ENCODE measurements around the gene SGTA. TPM values are rescaled to one million over a fixed set of nuclear protein-coding genes. Genes with fewer than 3 reads are reported as not detected.

SGTA gene
- polyA plus RNA-seq, 1 donor (not counting 4 experiments of a cell fraction or from before 2014, with no cell fraction given), result 36.1 TPM

GRCh38 chr19:2810141-2811091 lies 27.3 kb upstream of the SGTA start:
- no peak overlapping the region for H3K27ac ChIP-seq (ENCODE audit: control insufficient read depth, insufficient read depth, low read length)
- no peak for FAIRE-seq
- no peak overlapping the region for H2AFZ ChIP-seq (ENCODE audit: control insufficient read depth, low read length)
- TF ChIP-seq EZH2 (IDR thresholded peaks at IDR 0.05; ENCODE audit: low read length) (no peak), CTCF (optimal IDR thresholded peaks at IDR 0.05 in 1 of 3, IDR thresholded peaks at IDR 0.05 in 1 of 3, conservative IDR thresholded peaks at IDR 0.05 in 1 of 3; ENCODE audit: extremely low read depth in 1 of 3, insufficient read depth in 2 of 3, low read length in 3 of 3) (no peak)
- no peaks in the 10 kb centered on the region for H4K20me1 ChIP-seq (ENCODE audit: control insufficient read depth, extremely low read depth, insufficient read depth, low read length)
- no peak overlapping the region for H3K9ac ChIP-seq (ENCODE audit: control insufficient read depth, extremely low read depth, insufficient read depth, low read length)
- no peaks in the 10 kb centered on the region for H3K9me1 ChIP-seq (ENCODE audit: control insufficient read depth, extremely low read depth, insufficient read depth, low read length)
- no peak overlapping the region for H3K4me2 ChIP-seq (ENCODE audit: control insufficient read depth, extremely low read depth, insufficient read depth, low read depth, low read length)
- H3K4me3 ChIP-seq (ENCODE audit: control insufficient read depth in 2 of 3, extremely low read depth in 1 of 3, insufficient read depth in 2 of 3, low read depth in 1 of 3, low read length in 3 of 3), result no peak overlapping the region
- H3K4me1 ChIP-seq (ENCODE audit: control insufficient read depth, extremely low read depth, insufficient read depth, low read length), result no peaks in the 10 kb centered on the region
- no peak for DNase-seq (ENCODE audit: low read depth, low spot score)
- dilution Hi-C loops (cut with MboI; ENCODE audit: extremely low pct_ligation_motif_present, low sequenced_read_pairs), result no loop called here
- no peaks in the 10 kb centered on the region for H3K79me2 ChIP-seq (ENCODE audit: control insufficient read depth, insufficient read depth, low read length)
- H3K27me3 ChIP-seq (ENCODE audit: control insufficient read depth, extremely low read depth, insufficient read depth, low read length), result no peaks in the 10 kb centered on the region
- peaks cover 20 to 37% of the 10 kb centered on the region in 2 experiments for H3K36me3 ChIP-seq (ENCODE audit: control insufficient read depth in 2 of 2, extremely low read depth in 1 of 2, insufficient read depth in 2 of 2, low read length in 2 of 2)
- H3K9me3 ChIP-seq (ENCODE audit: control insufficient read depth, low read depth, low read length), result no peaks in the 10 kb centered on the region

GRCh38 chr19:2809387-2810140 lies 26.5 kb upstream of the SGTA start:
- Histone ChIP-seq H3K4me1 (ENCODE audit: control insufficient read depth, extremely low read depth, insufficient read depth, low read length) (no peaks in the 10 kb centered on the region), H4K20me1 (ENCODE audit: control insufficient read depth, extremely low read depth, insufficient read depth, low read length) (no peaks in the 10 kb centered on the region), H3K9ac (ENCODE audit: control insufficient read depth, extremely low read depth, insufficient read depth, low read length) (no peak overlapping the region), H3K27me3 (ENCODE audit: control insufficient read depth, extremely low read depth, insufficient read depth, low read length) (no peaks in the 10 kb centered on the region), H3K9me1 (ENCODE audit: control insufficient read depth, extremely low read depth, insufficient read depth, low read length) (no peaks in the 10 kb centered on the region), H3K27ac (ENCODE audit: control insufficient read depth, insufficient read depth, low read length) (no peak overlapping the region), H3K79me2 (ENCODE audit: control insufficient read depth, insufficient read depth, low read length) (no peaks in the 10 kb centered on the region), H2AFZ (ENCODE audit: control insufficient read depth, low read length) (no peak overlapping the region), H3K9me3 (ENCODE audit: control insufficient read depth, low read depth, low read length) (no peaks in the 10 kb centered on the region), H3K4me2 (ENCODE audit: control insufficient read depth, extremely low read depth, insufficient read depth, low read depth, low read length) (no peak overlapping the region), H3K36me3 (ENCODE audit: control insufficient read depth in 2 of 2, extremely low read depth in 1 of 2, insufficient read depth in 2 of 2, low read length in 2 of 2) (peaks cover 22 to 37% of the 10 kb centered on the region in 2 experiments), H3K4me3 (ENCODE audit: control insufficient read depth in 2 of 3, extremely low read depth in 1 of 3, insufficient read depth in 2 of 3, low read depth in 1 of 3, low read length in 3 of 3) (no peak overlapping the region)
- no peak for DNase-seq (ENCODE audit: low read depth, low spot score)
- FAIRE-seq, result no peak
- no peak for TF ChIP-seq CTCF (optimal IDR thresholded peaks at IDR 0.05 in 1 of 3, IDR thresholded peaks at IDR 0.05 in 1 of 3, conservative IDR thresholded peaks at IDR 0.05 in 1 of 3; ENCODE audit: extremely low read depth in 1 of 3, insufficient read depth in 2 of 3, low read length in 3 of 3)
- TF ChIP-seq EZH2 (IDR thresholded peaks at IDR 0.05; ENCODE audit: low read length), result no peak
- dilution Hi-C loops (cut with MboI; ENCODE audit: extremely low pct_ligation_motif_present, low sequenced_read_pairs), result no loop called here

All from keratinocyte (primary cell).